Thyroid gland (tissue), 4 donors: ENCODE results near the gene GP1BA. TPM values are rescaled to one million over a fixed set of nuclear protein-coding genes. Genes with fewer than 3 reads are reported as not detected.

Experiments used
- DNase-seq, 2 donors: peaks; one replicate each; pipeline ENCODE4 v3.0.0-alpha.2; 2019
- H3K27ac ChIP-seq, 3 donors: fragments of 200-600 bp; sonication (generic); 1 replicate in 2 of 3; 2 replicates in 1 of 3; pipeline ENCODE4 v1.5.1; 2016 to 2019; ENCODE audit warnings: mild to moderate bottlenecking in 1 of 3, moderate library complexity in 1 of 3
- H3K27me3 ChIP-seq: fragments of 200-600 bp; sonication (generic); one replicate; pipeline ENCODE4 v1.5.1; 2019
- H3K36me3 ChIP-seq, 2 donors: fragments of 200-600 bp; sonication (generic); one replicate each; pipeline ENCODE4 v1.5.1; 2016 to 2019
- H3K4me1 ChIP-seq, 2 donors: fragments of 200-600 bp; sonication (generic); one replicate each; pipeline ENCODE4 v1.5.1; 2017 to 2019
- H3K4me3 ChIP-seq, 3 donors: fragments of 200-600 bp; sonication (generic); replicated peaks in 1 of 3; 1 replicate in 2 of 3; 2 replicates in 1 of 3; pipeline ENCODE4 v1.5.1; 2016; ENCODE audit warnings: mild to moderate bottlenecking in 1 of 3
- H3K9me3 ChIP-seq: fragments of 200-600 bp; sonication (generic); one replicate; pipeline ENCODE4 v1.5.1; 2017
- CTCF ChIP-seq, 6 experiments: fragments of 200-600 bp in 3 of 6; fragments of 450-650 bp in 3 of 6; sonication (generic) in 3 of 6; IDR thresholded peaks; one replicate each; pipeline ENCODE4 v1.5.1; 2016 to 2019; ENCODE audit warnings: antibody characterized with exemption in 6 of 6, mild to moderate bottlenecking in 2 of 6, inconsistent platforms in 1 of 6, moderate library complexity in 1 of 6
- POLR2A ChIP-seq, 2 donors: fragments of 450-650 bp; IDR thresholded peaks; one replicate each; pipeline ENCODE4 v1.6.1; 2017; ENCODE audit warnings: antibody characterized with exemption in 2 of 2, mild to moderate bottlenecking in 2 of 2, moderate library complexity in 1 of 2
- WGBS, 2 donors: methylation state at CpG; one replicate each; pipeline ENCODE4 v1.1.5; 2017; 5-methylcytosine and 5-hydroxymethylcytosine counted together
- intact Hi-C: fragments of 100-400 bp; cut with DNase I; formaldehyde crosslinking; loops from one replicate; pipeline ENCODE4 v1.15.1; 2023
- total RNA-seq, 4 donors: library from RNA; depleted of rRNA; stranded (reverse); fragments of >200 nt; gene quantifications; one replicate each; pipeline ENCODE4 v1.2.3, GENCODE V29; 2016

Gene GP1BA
- total RNA-seq, 4 donors from 2014 or later: not detected

DNA sequence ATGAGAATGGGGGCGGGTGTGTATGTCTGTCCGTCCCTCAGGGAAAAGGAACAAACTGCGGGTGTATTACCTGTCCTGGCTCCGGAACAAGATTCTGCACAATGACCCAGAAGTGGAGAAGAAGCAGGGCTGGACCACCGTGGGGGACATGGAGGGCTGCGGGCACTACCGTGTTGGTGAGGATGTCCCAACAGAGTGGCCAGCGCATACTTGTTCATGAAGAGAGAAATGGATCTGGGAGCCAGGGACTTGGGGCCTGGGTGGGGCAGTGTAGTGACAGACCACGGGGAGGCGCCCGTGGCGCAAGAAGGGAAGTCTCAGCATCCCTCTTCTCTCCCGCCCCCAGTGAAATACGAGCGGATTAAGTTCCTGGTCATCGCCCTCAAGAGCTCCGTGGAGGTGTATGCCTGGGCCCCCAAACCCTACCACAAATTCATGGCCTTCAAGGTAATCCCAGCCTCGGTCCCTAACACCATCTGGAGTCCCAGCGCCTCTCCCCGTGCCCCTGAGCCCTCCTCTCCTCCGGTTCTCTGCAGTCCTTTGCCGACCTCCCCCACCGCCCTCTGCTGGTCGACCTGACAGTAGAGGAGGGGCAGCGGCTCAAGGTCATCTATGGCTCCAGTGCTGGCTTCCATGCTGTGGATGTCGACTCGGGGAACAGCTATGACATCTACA is 36.3 kb upstream of the GP1BA start:
- TF ChIP-seq POLR2A (IDR thresholded peaks at IDR 0.05): no peak
- no peak for TF ChIP-seq CTCF (IDR thresholded peaks at IDR 0.05)
- no peaks in the 10 kb centered on the region for H3K9me3 ChIP-seq
- H3K27me3 ChIP-seq: peaks cover 8% of the 10 kb centered on the region
- H3K4me1 ChIP-seq: peaks cover 4 to 20% of the 10 kb centered on the region in 2 donors
- intact Hi-C loops: no loop called here
- no peak overlapping the region for H3K27ac ChIP-seq
- H3K36me3 ChIP-seq: peaks cover 46 to 54% of the 10 kb centered on the region in 2 donors
- DNase-seq: no peak
- WGBS, 2 donors: 78 to 86% methylated on average over 24 to 26 of the region's 27 CpGs
- H3K4me3 ChIP-seq: no peak overlapping the region

DNA sequence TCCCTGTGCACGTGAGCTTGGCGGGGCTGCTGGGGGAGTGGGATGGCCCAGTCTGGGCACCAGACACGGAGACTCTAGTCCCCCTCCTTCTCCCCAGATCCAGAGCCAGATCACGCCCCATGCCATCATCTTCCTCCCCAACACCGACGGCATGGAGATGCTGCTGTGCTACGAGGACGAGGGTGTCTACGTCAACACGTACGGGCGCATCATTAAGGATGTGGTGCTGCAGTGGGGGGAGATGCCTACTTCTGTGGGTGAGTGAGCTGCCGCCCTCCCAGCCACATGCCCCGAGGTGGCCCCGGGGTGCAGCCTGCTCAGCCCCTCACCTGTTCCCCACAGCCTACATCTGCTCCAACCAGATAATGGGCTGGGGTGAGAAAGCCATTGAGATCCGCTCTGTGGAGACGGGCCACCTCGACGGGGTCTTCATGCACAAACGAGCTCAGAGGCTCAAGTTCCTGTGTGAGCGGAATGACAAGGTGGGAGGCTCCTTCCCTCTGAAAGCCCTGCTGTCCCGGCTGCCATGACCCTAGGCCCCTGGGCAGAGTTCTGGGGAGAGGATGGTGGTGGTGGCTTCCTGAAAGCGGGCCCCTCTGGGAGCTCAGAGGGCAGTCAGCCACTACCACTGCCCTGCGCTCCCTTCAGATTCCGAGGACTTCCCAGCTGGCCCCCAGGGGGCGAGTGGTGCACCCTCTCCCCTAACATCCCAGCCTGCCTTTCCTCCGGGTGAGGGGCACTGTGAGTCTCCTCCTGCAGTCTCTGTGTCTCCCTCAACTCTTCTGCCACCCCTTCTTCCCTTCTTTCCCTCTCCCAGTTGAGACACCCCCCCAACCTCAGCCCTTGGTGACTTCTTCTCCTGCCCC is 35.5 kb upstream of the GP1BA start:
- Histone ChIP-seq H3K27me3 (peaks cover 8% of the 10 kb centered on the region), H3K36me3 (peaks cover 38 to 46% of the 10 kb centered on the region in 2 donors), H3K27ac (no peak overlapping the region), H3K4me1 (peaks cover 5 to 23% of the 10 kb centered on the region in 2 donors), H3K4me3 (no peak overlapping the region), H3K9me3 (no peaks in the 10 kb centered on the region)
- intact Hi-C loops: no loop called here
- TF ChIP-seq POLR2A (IDR thresholded peaks at IDR 0.05): no peak
- TF ChIP-seq CTCF (IDR thresholded peaks at IDR 0.05): no peak
- no peak for DNase-seq
- 89 to 92% methylated on average over 13 to 27 of the region's 27 CpGs for WGBS, 2 donors

GRCh38 chr17:4897198-4897687 is 34.8 kb upstream of the GP1BA start:
- Histone ChIP-seq H3K27me3 (peaks cover 8% of the 10 kb centered on the region), H3K4me1 (peaks cover 5 to 23% of the 10 kb centered on the region in 2 donors), H3K9me3 (no peaks in the 10 kb centered on the region), H3K4me3 (no peak overlapping the region), H3K27ac (no peak overlapping the region), H3K36me3 (peaks cover 37 to 41% of the 10 kb centered on the region in 2 donors)
- DNase-seq: no peak
- no peak for TF ChIP-seq POLR2A (IDR thresholded peaks at IDR 0.05)
- intact Hi-C loops: no loop called here
- WGBS, 2 donors: 88 to 93% methylated on average over 10 of the region's 10 CpGs

DNA sequence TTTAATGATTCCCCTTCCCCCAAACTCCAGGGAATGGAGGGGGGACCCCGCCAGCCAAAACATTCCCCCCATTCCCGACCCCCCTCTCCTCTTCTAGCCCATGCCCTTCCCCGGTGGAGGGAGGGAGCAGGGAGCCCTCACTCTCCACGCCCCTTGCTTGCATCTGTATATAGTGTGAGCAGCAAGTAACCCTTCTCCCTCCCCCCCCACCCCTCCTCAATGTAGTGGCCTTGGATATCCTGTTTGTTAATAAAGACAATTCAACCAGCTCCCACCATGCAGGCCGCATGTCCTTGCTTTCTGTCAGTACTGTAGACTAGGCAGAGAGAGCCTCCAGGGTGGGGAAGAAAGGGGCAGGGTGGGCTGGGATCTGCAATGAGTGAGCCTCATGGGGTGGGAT is 34.3 kb upstream of the GP1BA start:
- Histone ChIP-seq H3K4me3 (no peak overlapping the region), H3K27ac (no peak overlapping the region), H3K36me3 (peaks cover 32 to 36% of the 10 kb centered on the region in 2 donors), H3K27me3 (peaks cover 8% of the 10 kb centered on the region), H3K9me3 (no peaks in the 10 kb centered on the region), H3K4me1 (peaks cover 5 to 24% of the 10 kb centered on the region in 2 donors)
- 93 to 97% methylated on average over 5 of the region's 5 CpGs for WGBS, 2 donors
- DNase-seq: no peak
- intact Hi-C loops: no loop called here
- TF ChIP-seq POLR2A (IDR thresholded peaks at IDR 0.05): no peak
- TF ChIP-seq CTCF (IDR thresholded peaks at IDR 0.05): no peak

GRCh38 chr17:4898351-4898750 is 33.7 kb upstream of the GP1BA start:
- H3K4me3 ChIP-seq: no peak overlapping the region
- intact Hi-C loops: no loop called here

More at GRCh38 chr17:4898351-4898750, 33.7 kb upstream of the GP1BA start:
- Histone ChIP-seq H3K27me3 (peaks cover 8% of the 10 kb centered on the region), H3K27ac (no peak overlapping the region), H3K4me1 (peaks cover 8 to 29% of the 10 kb centered on the region in 2 donors), H3K9me3 (no peaks in the 10 kb centered on the region), H3K36me3 (peaks cover 28 to 30% of the 10 kb centered on the region in 2 donors)
- TF ChIP-seq CTCF (IDR thresholded peaks at IDR 0.05) (no peak), POLR2A (IDR thresholded peaks at IDR 0.05) (no peak)
- DNase-seq: no peak
- WGBS, 2 donors: 92 to 93% methylated on average over 8 of the region's 8 CpGs
